ENCODE data around the gene DPT. TPM values are rescaled to one million over a fixed set of nuclear protein-coding genes. Genes with fewer than 3 reads are reported as not detected.

DPT gene
- total and polyA plus RNA-seq, 11 donors, result 15.1 to 74.1 (median 35.0) TPM

GRCh38 chr1:168734271-168734670 lies 5.3 kb upstream of the DPT start:
- H3K4me3 ChIP-seq, result no peak overlapping the region
- DNase-seq (peak in 4 of 5 donors; percentile 56 to 73 (median 63)), ATAC-seq (peak; percentile 81 to 84 (median 82))
- 24 to 41% (median 35%) methylated on average over 3 of the region's 3 CpGs for WGBS, 4 donors
- no peaks in the 10 kb centered on the region for H3K27me3 ChIP-seq
- peak overlapping the region in 3 of 12 donors; percentile 2 to 47 (median 6) for H3K27ac ChIP-seq
- no peaks in the 10 kb centered on the region for H3K36me3 ChIP-seq
- intact Hi-C loops (cut with DNase I), result loop anchor here in 3 of 10 donors (5.0 to 10.0 kb wide), 3 partner anchors 33 to 378 kb away; partner anchors contain the start of gene ATP1B1 (in 1 of the 3)
- no peak for TF ChIP-seq POLR2A (IDR thresholded peaks at IDR 0.05)
- TF ChIP-seq, protein P1, sequence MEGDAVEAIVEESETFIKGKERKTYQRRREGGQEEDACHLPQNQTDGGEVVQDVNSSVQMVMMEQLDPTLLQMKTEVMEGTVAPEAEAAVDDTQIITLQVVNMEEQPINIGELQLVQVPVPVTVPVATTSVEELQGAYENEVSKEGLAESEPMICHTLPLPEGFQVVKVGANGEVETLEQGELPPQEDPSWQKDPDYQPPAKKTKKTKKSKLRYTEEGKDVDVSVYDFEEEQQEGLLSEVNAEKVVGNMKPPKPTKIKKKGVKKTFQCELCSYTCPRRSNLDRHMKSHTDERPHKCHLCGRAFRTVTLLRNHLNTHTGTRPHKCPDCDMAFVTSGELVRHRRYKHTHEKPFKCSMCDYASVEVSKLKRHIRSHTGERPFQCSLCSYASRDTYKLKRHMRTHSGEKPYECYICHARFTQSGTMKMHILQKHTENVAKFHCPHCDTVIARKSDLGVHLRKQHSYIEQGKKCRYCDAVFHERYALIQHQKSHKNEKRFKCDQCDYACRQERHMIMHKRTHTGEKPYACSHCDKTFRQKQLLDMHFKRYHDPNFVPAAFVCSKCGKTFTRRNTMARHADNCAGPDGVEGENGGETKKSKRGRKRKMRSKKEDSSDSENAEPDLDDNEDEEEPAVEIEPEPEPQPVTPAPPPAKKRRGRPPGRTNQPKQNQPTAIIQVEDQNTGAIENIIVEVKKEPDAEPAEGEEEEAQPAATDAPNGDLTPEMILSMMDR (IDR thresholded peaks at IDR 0.05), result no peak
- H3K9me3 ChIP-seq, result no peaks in the 10 kb centered on the region
- peaks cover 0 to 23% (median 8%) of the 10 kb centered on the region in 12 donors for H3K4me1 ChIP-seq

GRCh38 chr1:168733241-168733640 lies 4.2 kb upstream of the DPT start:
- H3K4me1 ChIP-seq, result peaks cover 0 to 23% (median 7%) of the 10 kb centered on the region in 12 donors
- DNase-seq (no peak), ATAC-seq (no peak)
- no peak overlapping the region for H3K27ac ChIP-seq
- no peaks in the 10 kb centered on the region for H3K27me3 ChIP-seq
- TF ChIP-seq, protein P1 (IDR thresholded peaks at IDR 0.05), result no peak
- TF ChIP-seq POLR2A (IDR thresholded peaks at IDR 0.05), result no peak
- intact Hi-C loops (cut with DNase I), result loop anchor here in 3 of 10 donors (5.0 to 10.0 kb wide), 3 partner anchors 34 to 379 kb away; partner anchors contain the start of gene ATP1B1 (in 1 of the 3)
- 89 to 96% (median 94%) methylated on average over 4 of the region's 4 CpGs for WGBS, 4 donors
- no peak overlapping the region for H3K4me3 ChIP-seq
- H3K9me3 ChIP-seq, result no peaks in the 10 kb centered on the region
- no peaks in the 10 kb centered on the region for H3K36me3 ChIP-seq

GRCh38 chr1:168732736-168733135 lies 3.7 kb upstream of the DPT start:
- Histone ChIP-seq H3K27ac (no peak overlapping the region), H3K27me3 (no peaks in the 10 kb centered on the region), H3K9me3 (no peaks in the 10 kb centered on the region), H3K36me3 (no peaks in the 10 kb centered on the region), H3K4me3 (no peak overlapping the region), H3K4me1 (peaks cover 0 to 17% (median 4%) of the 10 kb centered on the region in 12 donors)
- no peak for ATAC-seq
- 76 to 83% (median 76%) methylated on average over 6 of the region's 6 CpGs for WGBS, 4 donors
- DNase-seq, result no peak
- intact Hi-C loops (cut with DNase I), result loop anchor here in 3 of 10 donors (5.0 to 10.0 kb wide), 3 partner anchors 35 to 380 kb away; partner anchors contain the start of gene ATP1B1 (in 1 of the 3)
- TF ChIP-seq POLR2A (IDR thresholded peaks at IDR 0.05), result no peak
- TF ChIP-seq, protein P1 (IDR thresholded peaks at IDR 0.05), result no peak

DNA sequence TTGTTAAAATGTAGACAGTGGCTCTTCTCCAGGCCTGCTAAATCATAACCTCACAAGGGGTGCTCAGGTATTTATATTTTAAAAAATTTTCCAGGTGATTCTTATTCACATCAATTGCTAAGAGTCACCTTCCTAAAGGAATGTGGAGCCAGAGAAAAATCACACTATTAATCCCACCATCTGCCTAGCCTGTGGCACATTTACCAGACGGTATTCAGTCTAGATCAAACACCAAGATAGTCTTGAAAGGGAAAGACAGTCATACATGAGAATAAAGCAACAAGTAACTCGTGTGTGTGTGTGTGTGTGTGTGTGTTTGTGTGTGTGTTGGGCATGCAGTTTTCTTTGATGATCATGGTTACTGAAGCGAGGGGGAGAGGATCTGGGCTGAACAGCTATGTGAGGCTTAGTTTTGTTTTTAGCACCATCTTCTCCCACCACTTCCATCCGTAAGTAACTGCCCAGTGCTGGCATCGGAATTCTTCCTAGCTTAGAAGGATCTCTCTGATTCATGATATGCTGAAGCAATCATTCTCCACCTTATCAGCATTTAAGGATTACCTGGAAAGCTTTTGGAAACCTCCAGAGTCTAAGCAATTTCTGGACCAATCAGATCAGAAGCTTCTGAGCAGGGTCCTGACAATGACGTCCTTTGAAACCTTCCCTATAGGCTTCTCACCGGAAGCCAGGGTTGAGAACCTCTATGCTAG lies 2.4 kb upstream of the DPT start:
- 86 to 92% (median 88%) methylated on average over 7 of the region's 7 CpGs for WGBS, 4 donors
- no peak for DNase-seq
- no peaks in the 10 kb centered on the region for H3K36me3 ChIP-seq
- intact Hi-C loops (cut with DNase I), result loop anchor here in 3 of 10 donors (5.0 to 10.0 kb wide), 3 partner anchors 36 to 381 kb away; partner anchors contain the start of gene ATP1B1 (in 1 of the 3)
- no peak for ATAC-seq
- H3K27ac ChIP-seq, result no peak overlapping the region
- peaks cover 0 to 12% (median 2%) of the 10 kb centered on the region in 12 donors for H3K4me1 ChIP-seq
- H3K27me3 ChIP-seq, result no peaks in the 10 kb centered on the region
- H3K9me3 ChIP-seq, result no peaks in the 10 kb centered on the region
- no peak for TF ChIP-seq POLR2A (IDR thresholded peaks at IDR 0.05)
- H3K4me3 ChIP-seq, result no peak overlapping the region
